Stimulated activated naive B cell treated with anti-CD40 and anti-IgM and Interleukin-4, amounts not matched to agents 10 μg/mL and 1 μg/mL and 100 μg/mL, for 72 hours (primary cell): ENCODE results near the gene SENP7.
"Not testable (repeated sequence)": the region's sequence is repeated elsewhere in the genome, so short reads cannot be mapped to it uniquely, and the experiment has no call there.

Experiments used
- ATAC-seq, 2 donors: fragments of 150-1000 bp; cut with Tn5 transposase; replicated peaks; 2 replicates each; pipeline ENCODE4 v1.10.0; 2021; ENCODE audit warnings: moderate library complexity in 1 of 2
- DNase-seq: peaks from one replicate; pipeline ENCODE4 v3.0.0; 2021
- H3K27ac Mint-ChIP-seq: one replicate; pipeline ENCODE4 v1.8.0; 2022; ENCODE audit warnings: mild to moderate bottlenecking, mixed read lengths
- H3K27me3 Mint-ChIP-seq, 2 donors: one replicate each; pipeline ENCODE4 v1.8.0; 2022; ENCODE audit warnings: mixed read lengths in 2 of 2
- H3K36me3 Mint-ChIP-seq, 2 donors: one replicate each; pipeline ENCODE4 v1.8.0; 2022; ENCODE audit warnings: mixed read lengths in 2 of 2, mild to moderate bottlenecking in 1 of 2
- H3K4me1 Mint-ChIP-seq, 2 donors: one replicate each; pipeline ENCODE4 v1.8.0; 2022; ENCODE audit warnings: mixed read lengths in 2 of 2, mild to moderate bottlenecking in 1 of 2
- H3K4me3 Mint-ChIP-seq, 2 donors: one replicate each; pipeline ENCODE4 v1.8.0; 2022; ENCODE audit warnings: mild to moderate bottlenecking in 2 of 2, mixed read lengths in 2 of 2, moderate library complexity in 1 of 2
- H3K9me3 Mint-ChIP-seq, 2 donors: one replicate each; pipeline ENCODE4 v1.8.0; 2022; ENCODE audit warnings: mixed read lengths in 2 of 2, mild to moderate bottlenecking in 1 of 2

SENP7 gene

GRCh38 chr3:101453961-101454360, 59.1 kb downstream of the SENP7 start:
- H3K4me3 Mint-ChIP-seq: no peak overlapping the region
- peaks cover 2 to 12% of the 10 kb centered on the region in 2 donors for H3K9me3 Mint-ChIP-seq
- no peaks in the 10 kb centered on the region for H3K27me3 Mint-ChIP-seq
- peaks cover 8 to 25% of the 10 kb centered on the region in 2 donors for H3K4me1 Mint-ChIP-seq
- no peak overlapping the region for H3K27ac Mint-ChIP-seq
- DNase-seq (no peak), ATAC-seq (no peak)
- H3K36me3 Mint-ChIP-seq: peaks cover 18 to 34% of the 10 kb centered on the region in 2 donors

GRCh38 chr3:101438641-101439040, 74.4 kb downstream of the SENP7 start:
- ATAC-seq, DNase-seq, H3K27ac Mint-ChIP-seq, H3K4me3 Mint-ChIP-seq, H3K27me3 Mint-ChIP-seq: not testable (repeated sequence)
- Mint-ChIP-seq H3K9me3 (peaks cover 18 to 20% of the 10 kb centered on the region in 2 donors), H3K36me3 (peaks cover 36 to 57% of the 10 kb centered on the region in 2 donors), H3K4me1 (peaks cover 8 to 22% of the 10 kb centered on the region in 2 donors)

GRCh38 chr3:101433652-101434051, 79.4 kb downstream of the SENP7 start:
- H3K4me1 Mint-ChIP-seq: peaks cover 4 to 9% of the 10 kb centered on the region in 2 donors
- DNase-seq: no peak
- no peak overlapping the region for H3K27ac Mint-ChIP-seq
- no peak overlapping the region for H3K4me3 Mint-ChIP-seq
- no peaks in the 10 kb centered on the region for H3K27me3 Mint-ChIP-seq
- H3K36me3 Mint-ChIP-seq: peaks cover 36 to 56% of the 10 kb centered on the region in 2 donors
- peaks cover 18 to 23% of the 10 kb centered on the region in 2 donors for H3K9me3 Mint-ChIP-seq
- no peak for ATAC-seq

- Mint-ChIP-seq H3K27ac (no peak overlapping the region), H3K4me1 (peaks cover 33 to 37% of the 10 kb centered on the region in 2 donors)
- ATAC-seq: no peak
Measured at GRCh38 chr3:101423984-101424888, 88.8 kb downstream of the SENP7 start.

GRCh38 chr3:101418851-101419250, 94.2 kb downstream of the SENP7 start:
- DNase-seq (no peak), ATAC-seq (no peak)
- H3K27me3 Mint-ChIP-seq: no peaks in the 10 kb centered on the region
- H3K27ac Mint-ChIP-seq: no peak overlapping the region
- peaks cover 15 to 24% of the 10 kb centered on the region in 2 donors for H3K4me1 Mint-ChIP-seq
- H3K36me3 Mint-ChIP-seq: peaks cover 10 to 20% of the 10 kb centered on the region in 2 donors
- no peaks in the 10 kb centered on the region for H3K9me3 Mint-ChIP-seq
- H3K4me3 Mint-ChIP-seq: no peak overlapping the region

More at GRCh38 chr3:101423984-101424888, 88.8 kb downstream of the SENP7 start:
- Mint-ChIP-seq H3K9me3 (peaks cover 20% of the 10 kb centered on the region in 2 donors), H3K27me3 (no peaks in the 10 kb centered on the region), H3K4me3 (no peak overlapping the region), H3K36me3 (peaks cover 16 to 36% of the 10 kb centered on the region in 2 donors)
- DNase-seq: no peak

- Mint-ChIP-seq H3K4me1 (peaks cover 4% of the 10 kb centered on the region in 2 donors), H3K27ac (peak overlapping the region; percentile 9), H3K27me3 (no peaks in the 10 kb centered on the region), H3K9me3 (peaks cover 7 to 8% of the 10 kb centered on the region in 2 donors), H3K4me3 (no peak overlapping the region), H3K36me3 (peaks cover 24 to 27% of the 10 kb centered on the region in 2 donors)
- ATAC-seq: no peak
- no peak for DNase-seq
Measured at GRCh38 chr3:101414121-101414520, 98.9 kb downstream of the SENP7 start.

GRCh38 chr3:101413656-101414055, 99.4 kb downstream of the SENP7 start:
- no peak for DNase-seq
- Mint-ChIP-seq H3K4me3 (no peak overlapping the region), H3K4me1 (peaks cover 0 to 4% of the 10 kb centered on the region in 2 donors), H3K27ac (no peak overlapping the region), H3K36me3 (peaks cover 28 to 32% of the 10 kb centered on the region in 2 donors), H3K9me3 (peaks cover 8 to 10% of the 10 kb centered on the region in 2 donors), H3K27me3 (no peaks in the 10 kb centered on the region)
- ATAC-seq: no peak

- no peak overlapping the region for H3K4me3 Mint-ChIP-seq
- no peak for ATAC-seq
- H3K4me1 Mint-ChIP-seq: peaks cover 21 to 38% of the 10 kb centered on the region in 2 donors
- DNase-seq: no peak
- peaks cover 48 to 57% of the 10 kb centered on the region in 2 donors for H3K36me3 Mint-ChIP-seq
- H3K27ac Mint-ChIP-seq: no peak overlapping the region
- peaks cover 20 to 25% of the 10 kb centered on the region in 2 donors for H3K9me3 Mint-ChIP-seq
- no peaks in the 10 kb centered on the region for H3K27me3 Mint-ChIP-seq
Measured at GRCh38 chr3:101391413-101391950, 121.5 kb downstream of the SENP7 start.

GRCh38 chr3:101388706-101389105, 124.3 kb downstream of the SENP7 start:
- ATAC-seq: no peak
- no peak overlapping the region for H3K4me3 Mint-ChIP-seq
- DNase-seq: no peak
- peaks cover 33 to 49% of the 10 kb centered on the region in 2 donors for H3K4me1 Mint-ChIP-seq
- H3K36me3 Mint-ChIP-seq: peaks cover 38 to 40% of the 10 kb centered on the region in 2 donors
- no peak overlapping the region for H3K27ac Mint-ChIP-seq
- H3K27me3 Mint-ChIP-seq: no peaks in the 10 kb centered on the region
- peaks cover 14 to 15% of the 10 kb centered on the region in 2 donors for H3K9me3 Mint-ChIP-seq

- H3K4me1 Mint-ChIP-seq: peaks cover 33 to 45% of the 10 kb centered on the region in 2 donors
- DNase-seq (no peak), ATAC-seq (no peak)
- peaks cover 25 to 32% of the 10 kb centered on the region in 2 donors for H3K36me3 Mint-ChIP-seq
- no peak overlapping the region for H3K27ac Mint-ChIP-seq
- H3K9me3 Mint-ChIP-seq: peaks cover 6 to 7% of the 10 kb centered on the region in 2 donors
- H3K4me3 Mint-ChIP-seq: no peak overlapping the region
- H3K27me3 Mint-ChIP-seq: no peaks in the 10 kb centered on the region
Measured at GRCh38 chr3:101387351-101387750, 125.7 kb downstream of the SENP7 start.

GRCh38 chr3:101384426-101384825, 128.6 kb downstream of the SENP7 start:
- Mint-ChIP-seq H3K9me3 (peaks cover 4 to 5% of the 10 kb centered on the region in 2 donors), H3K27ac (no peak overlapping the region), H3K4me1 (peaks cover 33 to 49% of the 10 kb centered on the region in 2 donors), H3K36me3 (peaks cover 15 to 18% of the 10 kb centered on the region in 2 donors), H3K4me3 (no peak overlapping the region), H3K27me3 (no peaks in the 10 kb centered on the region)
- no peak for DNase-seq
- no peak for ATAC-seq

- DNase-seq (no peak), ATAC-seq (no peak)
- no peak overlapping the region for H3K27ac Mint-ChIP-seq
- no peaks in the 10 kb centered on the region for H3K27me3 Mint-ChIP-seq
- peaks cover 0 to 2% of the 10 kb centered on the region in 2 donors for H3K9me3 Mint-ChIP-seq
- H3K4me1 Mint-ChIP-seq: peaks cover 35 to 52% of the 10 kb centered on the region in 2 donors
- peaks cover 11 to 13% of the 10 kb centered on the region in 2 donors for H3K36me3 Mint-ChIP-seq
- no peak overlapping the region for H3K4me3 Mint-ChIP-seq
Measured at GRCh38 chr3:101383656-101384055, 129.4 kb downstream of the SENP7 start.

- ATAC-seq (no peak), DNase-seq (no peak)
- peaks cover 39 to 55% of the 10 kb centered on the region in 2 donors for H3K4me1 Mint-ChIP-seq
- H3K4me3 Mint-ChIP-seq: no peak overlapping the region
- no peak overlapping the region for H3K27ac Mint-ChIP-seq
- H3K27me3 Mint-ChIP-seq: no peaks in the 10 kb centered on the region
- peaks cover 3% of the 10 kb centered on the region in 2 donors for H3K9me3 Mint-ChIP-seq
- peaks cover 12 to 14% of the 10 kb centered on the region in 2 donors for H3K36me3 Mint-ChIP-seq
Measured at GRCh38 chr3:101383156-101383575, 129.8 kb downstream of the SENP7 start.

- no peak overlapping the region for H3K4me3 Mint-ChIP-seq
- H3K27ac Mint-ChIP-seq: no peak overlapping the region
- H3K27me3 Mint-ChIP-seq: no peaks in the 10 kb centered on the region
- ATAC-seq: no peak
- peaks cover 36 to 55% of the 10 kb centered on the region in 2 donors for H3K4me1 Mint-ChIP-seq
- H3K36me3 Mint-ChIP-seq: peaks cover 8 to 9% of the 10 kb centered on the region in 2 donors
- DNase-seq: no peak
- peaks cover 2 to 4% of the 10 kb centered on the region in 2 donors for H3K9me3 Mint-ChIP-seq
Measured at GRCh38 chr3:101381809-101382208, 131.2 kb downstream of the SENP7 start.
